ENCODE results near the gene CHEK1.
A peak's percentile ranks its signal among the peaks of the same experiment; 100 is the strongest.

CHEK1 gene

DNA sequence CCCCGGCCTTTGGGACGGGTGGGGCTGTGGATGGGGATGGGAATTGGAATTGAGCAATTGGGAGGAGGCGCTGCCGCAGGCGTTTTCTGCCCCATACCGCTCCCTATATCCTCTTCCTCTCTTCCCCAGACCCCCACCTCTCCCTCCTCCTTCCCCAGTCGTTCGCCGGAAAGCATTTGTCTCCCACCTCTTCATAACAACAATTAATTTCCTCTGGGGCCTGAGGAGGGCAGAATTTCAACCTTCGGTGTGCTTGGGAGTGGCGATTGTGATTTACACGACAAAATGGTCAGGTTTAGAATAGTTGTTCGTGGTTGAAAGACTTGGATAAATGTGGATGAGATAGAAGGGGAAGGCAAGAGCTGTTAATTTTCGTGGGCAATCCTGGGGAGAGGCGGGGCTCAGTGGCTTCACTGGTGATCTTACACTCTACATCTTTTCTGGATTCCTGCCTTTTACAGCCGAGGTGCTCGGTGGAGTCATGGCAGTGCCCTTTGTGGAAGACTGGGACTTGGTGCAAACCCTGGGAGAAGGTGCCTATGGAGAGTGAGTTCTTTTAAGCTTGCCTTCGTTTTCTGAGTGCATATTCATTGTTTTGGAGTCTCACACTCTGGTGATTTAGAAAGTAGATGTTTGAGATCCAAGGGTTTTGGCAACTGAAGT, 1.5 kb downstream of the CHEK1 start:
- peak; percentile 4 for DNase-seq

DNA sequence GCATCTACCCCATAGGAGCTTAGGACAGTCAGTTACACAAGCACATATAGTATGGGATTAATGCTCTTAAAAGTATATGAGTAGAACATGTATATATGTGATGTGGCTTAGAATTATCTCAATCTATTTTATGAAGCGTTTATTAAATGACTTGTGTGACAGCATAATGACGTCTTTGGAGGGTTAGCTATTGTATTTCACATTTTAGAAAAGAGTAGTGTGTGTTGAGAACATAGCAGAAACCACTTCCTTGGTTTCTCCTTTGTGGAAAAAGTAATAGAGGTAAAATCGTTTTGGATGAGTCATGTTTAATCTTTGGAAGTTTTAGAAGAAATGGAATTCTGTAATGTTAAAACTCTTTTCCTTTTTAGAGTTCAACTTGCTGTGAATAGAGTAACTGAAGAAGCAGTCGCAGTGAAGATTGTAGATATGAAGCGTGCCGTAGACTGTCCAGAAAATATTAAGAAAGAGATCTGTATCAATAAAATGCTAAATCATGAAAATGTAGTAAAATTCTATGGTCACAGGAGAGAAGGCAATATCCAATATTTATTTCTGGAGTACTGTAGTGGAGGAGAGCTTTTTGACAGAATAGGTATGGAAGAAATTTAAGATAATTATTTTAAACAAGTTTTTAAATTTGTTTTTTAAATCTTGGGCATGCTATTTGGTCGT, 2.4 kb downstream of the CHEK1 start:
- no peak for DNase-seq

DNA sequence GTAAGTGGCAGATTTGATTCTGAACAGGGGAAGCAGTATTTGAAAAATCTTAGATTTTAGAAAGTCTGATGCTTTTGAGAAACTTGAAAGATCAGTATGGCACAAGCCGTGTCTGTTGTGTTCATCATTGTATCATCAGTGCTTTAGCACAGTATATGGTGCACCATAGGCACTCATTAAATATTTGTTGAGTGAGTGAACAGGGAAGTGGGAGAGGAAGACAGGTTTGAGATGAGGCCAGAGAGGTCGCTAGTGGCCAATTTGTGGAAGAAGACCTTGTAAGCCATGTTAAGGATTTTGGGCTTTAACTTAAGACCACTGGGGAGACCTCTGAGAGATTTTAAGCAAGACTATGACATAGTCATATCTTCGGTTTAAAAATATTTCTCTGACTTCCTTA, 12.9 kb downstream of the CHEK1 start:
- no peak for DNase-seq

DNA sequence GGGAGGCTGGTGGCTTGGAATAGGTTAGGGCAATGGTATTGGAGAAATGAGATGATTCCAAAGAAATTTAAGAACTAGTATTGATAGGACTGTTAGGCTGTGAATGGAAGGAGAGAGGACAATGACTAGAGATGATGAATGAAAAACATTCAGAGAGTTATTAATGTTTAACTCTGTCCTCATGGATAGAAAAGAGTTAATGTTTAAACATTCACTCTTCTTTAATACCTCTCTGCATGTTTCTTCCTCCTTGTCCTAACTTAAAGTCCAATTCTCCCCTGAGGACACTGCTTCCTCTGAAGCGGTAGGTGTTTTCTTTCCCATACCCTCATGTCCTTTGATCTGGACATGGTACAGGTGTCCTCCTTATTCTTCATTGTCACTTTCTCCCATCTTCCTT, 13.4 kb downstream of the CHEK1 start:
- DNase-seq = no peak

DNA sequence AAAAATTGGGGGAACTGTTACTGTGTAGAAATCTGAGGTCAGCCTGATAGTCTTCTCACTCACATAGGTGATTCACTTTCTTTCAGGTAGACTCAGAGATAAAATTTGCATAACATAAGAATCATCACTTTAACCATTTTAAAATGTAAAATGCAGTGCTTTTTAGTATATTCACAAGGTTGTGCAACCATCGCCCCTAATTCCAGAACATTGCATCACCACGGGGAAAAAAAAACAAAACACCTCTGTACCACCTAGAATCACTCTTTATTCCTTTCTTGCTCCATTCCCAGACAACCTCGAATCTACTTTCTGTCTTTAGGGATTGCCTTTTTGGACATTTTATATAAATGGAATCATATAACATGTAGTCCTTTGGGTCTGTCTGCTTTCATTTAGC, 20.9 kb downstream of the CHEK1 start:
- no peak for DNase-seq

DNA sequence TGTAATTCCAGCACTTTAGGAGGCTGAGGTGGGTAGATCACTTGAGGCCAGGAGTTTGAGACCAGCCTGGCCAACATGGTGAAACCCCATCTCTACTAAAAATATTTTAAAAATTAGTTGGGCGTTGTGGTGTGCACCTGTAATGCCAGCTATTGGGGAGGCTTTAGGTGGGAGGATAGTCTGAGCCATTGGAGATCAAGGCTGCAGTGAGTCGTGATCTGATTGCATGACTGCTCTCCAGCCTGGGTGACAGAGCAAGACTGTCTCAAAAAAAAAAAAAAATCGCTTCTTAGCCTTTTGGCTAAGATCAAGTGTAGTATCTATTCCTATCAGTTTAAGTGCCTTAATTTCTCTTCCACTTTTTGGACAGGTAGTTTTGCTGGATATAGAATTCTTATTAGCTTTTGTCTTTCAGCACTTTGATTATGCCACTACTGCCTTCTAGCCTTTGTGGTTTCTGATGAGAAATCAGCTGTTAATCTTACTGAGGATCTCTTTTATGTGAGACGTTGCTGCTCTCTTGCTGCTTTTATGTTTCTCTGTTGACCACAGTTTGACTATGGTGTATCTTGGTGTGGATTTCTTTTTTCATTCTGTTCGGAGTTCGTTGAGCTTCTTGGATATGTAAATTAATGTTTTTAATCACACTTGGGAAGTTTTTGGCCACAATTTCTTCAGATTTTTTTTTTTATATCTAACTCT, 24.7 kb downstream of the CHEK1 start:
- DNase-seq = no peak

DNA sequence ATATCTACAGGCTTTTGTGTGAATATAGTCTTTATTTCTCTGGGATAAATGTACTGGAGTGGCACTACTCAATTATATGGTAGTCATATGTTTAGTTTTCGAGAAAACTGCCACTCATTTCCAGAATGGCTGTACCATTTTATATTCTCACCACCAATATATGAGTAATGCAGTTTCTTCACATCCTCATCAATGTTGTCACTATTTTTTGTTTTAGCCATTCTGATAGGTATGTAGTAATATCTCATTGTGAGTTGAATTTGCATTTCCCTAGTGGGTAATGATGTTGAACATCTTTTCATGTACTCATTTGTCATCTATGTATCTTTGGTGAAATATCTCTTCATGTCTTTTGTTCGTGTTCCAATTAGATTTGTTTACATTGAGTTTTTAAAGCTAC, 37.7 kb downstream of the CHEK1 start:
- no peak for DNase-seq

DNA sequence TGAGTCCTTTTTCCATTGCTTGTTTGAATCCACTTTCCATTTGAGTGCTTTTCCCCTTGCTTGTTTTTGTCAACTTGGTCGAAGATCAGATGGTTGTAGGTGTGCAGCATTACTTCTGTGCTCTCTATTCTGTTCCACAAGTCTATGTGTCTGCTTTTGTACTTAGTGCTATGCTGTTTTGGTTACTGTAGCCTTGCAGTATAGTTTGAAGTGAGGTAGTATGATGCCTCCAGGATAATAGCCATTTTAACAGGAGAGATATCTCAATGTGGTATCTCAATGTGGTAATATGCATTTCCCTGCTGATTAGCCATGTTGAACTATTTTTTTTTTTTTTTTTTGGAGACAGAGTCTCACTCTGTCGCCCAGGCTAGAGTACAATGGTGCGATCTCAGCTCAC, 38.9 kb downstream of the CHEK1 start:
- no peak for DNase-seq

DNA sequence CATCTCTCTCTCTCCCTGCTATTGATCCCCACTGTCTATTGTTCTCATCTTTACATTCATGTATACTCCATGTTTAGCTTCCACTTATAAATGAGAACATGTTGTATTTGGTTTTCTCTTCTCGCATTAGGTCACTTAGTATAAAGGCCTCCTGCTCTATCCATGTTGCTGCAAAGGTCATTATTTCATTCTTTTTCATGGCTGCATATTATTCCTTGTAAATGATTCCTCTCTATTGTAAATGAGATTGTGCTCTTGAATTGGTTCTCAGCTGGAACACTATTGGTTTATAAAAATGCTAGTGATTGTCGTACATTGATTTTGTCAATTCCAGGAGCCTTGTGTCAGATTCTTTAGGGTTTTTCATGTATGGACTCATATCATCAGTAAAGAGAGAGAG, 42.2 kb downstream of the CHEK1 start:
- DNase-seq = no peak

DNA sequence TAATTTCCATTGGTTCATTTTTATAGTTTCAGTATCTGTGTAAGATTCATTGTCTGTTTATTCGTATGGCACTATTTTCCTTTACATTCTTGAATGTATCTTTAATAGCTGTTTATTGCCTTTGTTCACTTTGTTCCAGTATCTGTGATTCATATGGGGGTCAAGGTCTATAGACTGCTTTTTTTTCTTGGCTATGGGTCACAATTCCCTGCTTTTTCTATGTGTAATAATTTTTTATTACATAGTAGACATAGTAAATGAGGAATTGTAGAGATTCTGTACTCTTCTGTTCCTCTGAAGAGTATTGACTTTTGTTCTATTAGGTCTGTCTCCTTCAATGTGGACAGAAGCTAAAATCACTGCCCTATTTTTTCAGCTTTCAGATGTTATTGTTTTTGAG, 45.2 kb downstream of the CHEK1 start:
- no peak for DNase-seq

DNA sequence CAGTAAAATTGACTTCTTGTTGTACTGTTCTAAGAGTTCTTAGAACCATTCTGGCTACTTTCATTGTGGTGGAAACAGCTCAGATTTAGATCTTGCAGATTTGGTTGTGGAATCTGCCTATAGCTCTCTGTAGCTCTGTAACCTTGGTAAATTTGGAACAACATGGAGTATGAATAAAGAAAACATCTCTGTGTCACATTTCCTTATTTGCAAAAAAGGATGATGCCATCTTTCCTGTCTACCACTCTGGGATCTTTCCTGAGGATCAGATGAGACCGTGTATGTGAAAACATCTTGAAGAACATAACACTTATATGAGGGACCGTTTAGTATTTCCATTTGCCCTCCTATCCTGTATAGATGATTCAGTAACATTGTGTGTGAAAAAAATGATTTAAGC, 46.6 kb downstream of the CHEK1 start:
- DNase-seq = no peak

DNA sequence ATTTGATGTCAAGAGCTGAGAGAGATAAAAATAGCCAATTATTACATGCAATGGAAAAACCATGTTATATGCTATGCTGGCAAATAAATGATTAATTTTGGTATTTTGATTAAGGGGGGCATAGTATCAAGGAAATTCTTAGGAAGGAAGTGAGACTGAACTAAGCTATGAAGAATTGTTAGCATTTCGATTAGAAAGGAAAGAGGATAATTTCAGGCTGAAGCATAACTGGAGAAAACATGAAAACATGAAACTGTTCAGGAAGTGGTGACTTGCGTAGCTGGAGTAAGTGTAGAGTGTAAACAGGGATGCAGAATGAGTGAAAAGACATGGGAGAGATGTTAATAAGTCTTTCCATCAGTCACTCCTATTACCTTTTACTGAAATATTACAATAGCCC, 49.2 kb downstream of the CHEK1 start:
- DNase-seq = no peak

DNA sequence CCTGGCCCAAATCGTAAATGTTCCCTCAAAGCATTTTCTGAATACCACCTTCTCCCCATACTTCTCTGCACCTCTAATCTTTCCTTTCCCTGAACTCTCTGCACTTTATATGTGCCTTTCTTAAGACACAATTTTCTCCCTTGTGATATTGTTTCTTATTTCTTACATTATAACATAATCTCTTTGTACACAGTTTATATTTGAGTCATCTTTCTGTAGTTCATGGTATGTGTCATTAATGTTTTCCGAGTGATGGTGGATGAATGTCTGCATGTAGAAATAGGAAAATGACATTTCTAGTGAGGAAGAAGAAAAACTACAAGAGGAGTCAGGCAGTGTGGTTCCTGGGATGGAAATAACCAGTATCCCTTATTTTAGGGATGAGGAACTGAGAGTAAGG, 50.2 kb downstream of the CHEK1 start:
- DNase-seq = no peak

DNA sequence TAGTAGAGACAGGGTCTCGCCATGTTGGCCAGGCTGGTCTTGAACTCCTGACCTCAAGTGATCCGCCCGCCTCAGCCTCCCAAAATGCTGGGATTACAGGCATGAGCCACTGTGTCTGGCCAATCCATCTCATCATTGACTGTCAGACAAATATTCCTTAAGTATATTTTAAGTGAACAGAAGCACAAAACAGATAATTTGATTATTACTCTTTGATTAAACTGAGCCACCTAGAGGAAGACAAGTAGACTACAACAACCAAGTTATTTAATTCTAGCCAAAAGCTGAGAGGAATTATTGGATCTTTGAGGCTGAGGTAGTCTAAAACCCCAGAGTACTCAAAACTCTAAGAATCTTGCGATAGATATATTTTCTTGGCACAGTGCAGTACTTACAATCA, 54.4 kb downstream of the CHEK1 start:
- no peak for DNase-seq

DNA sequence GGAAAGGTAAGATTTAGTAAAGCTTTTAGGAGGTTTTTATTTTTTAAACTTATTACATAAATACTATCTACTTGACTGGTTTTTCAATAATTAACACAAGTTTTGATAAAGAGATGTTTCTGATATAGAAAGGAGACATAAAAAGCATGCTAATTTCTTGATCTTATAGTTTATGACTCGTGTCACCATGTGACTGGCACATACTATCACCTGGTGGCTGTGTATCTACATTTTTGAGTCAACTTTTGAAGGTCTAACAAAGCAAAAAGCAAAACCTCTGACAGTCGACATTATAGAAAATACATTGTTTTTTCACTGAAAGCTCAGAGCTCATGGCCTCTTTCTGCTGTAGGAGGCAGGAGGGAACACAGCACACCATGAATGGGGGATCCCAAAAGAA, 54.9 kb downstream of the CHEK1 start:
- DNase-seq = no peak

DNA sequence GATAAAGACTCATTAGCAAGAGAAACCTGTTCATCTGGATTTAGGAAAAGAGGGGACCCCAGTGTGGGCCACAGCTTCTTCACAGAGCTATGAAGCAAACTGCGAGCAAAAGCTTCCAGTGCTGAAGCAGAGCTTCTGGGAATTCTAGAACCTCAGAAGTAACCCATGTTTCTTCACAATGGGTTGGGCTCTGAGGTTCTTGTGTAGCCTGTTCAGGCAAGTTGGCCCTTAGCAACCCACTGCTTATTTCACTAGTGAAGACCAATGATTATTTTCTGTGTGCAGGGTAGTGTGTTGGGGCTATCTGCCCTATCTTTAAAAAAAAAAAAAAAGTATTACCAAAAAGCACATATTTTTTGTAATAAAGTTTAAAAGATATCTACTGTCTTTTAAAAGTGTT, 55.8 kb downstream of the CHEK1 start, which contains the start of gene ACRV1:
Gene ACRV1, minus strand, starts transcription at position 101 of the 400 bp plus-strand sequence. Its CDS starts 67 bp downstream, at position 34.
- DNase-seq = no peak

DNA sequence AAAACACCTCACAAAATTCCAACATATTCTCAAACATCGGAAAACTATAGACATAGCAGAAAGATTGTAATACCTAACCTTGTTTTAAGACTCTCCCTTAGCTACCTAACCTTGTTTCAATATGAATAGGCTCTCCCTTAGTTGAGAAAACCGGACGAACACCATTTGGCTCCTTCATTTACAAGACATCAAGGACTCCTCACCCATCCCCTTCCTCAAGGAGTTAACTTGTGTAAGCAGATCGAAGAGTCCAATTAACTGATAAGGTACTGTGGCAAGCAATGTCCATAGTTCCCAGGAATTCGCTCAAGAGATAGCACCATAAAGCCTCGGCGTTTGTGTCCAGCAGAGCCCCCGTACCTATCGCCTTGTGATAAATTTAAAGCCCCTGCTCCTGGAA, 60.3 kb downstream of the CHEK1 start:
- DNase-seq = no peak

DNA sequence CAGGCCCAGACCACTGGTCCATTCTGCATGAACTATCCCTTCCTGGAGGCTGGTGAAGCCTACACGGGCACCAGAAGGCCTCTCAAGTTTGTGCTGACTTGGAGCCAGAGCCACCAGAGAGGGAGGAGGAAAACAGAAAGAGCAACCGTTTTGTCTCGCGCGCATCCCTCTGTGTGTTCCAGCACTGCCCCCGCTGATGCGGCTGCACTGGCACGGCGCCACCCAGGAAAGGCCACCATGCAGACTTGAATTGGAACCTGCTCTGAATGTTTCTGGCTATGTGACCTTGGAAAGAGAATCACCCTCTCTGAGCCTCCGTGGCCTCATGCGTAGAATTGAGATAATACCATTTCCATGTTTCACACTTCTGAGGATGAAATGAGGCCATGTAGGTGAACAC, 63.1 kb downstream of the CHEK1 start:
- no peak for DNase-seq

DNA sequence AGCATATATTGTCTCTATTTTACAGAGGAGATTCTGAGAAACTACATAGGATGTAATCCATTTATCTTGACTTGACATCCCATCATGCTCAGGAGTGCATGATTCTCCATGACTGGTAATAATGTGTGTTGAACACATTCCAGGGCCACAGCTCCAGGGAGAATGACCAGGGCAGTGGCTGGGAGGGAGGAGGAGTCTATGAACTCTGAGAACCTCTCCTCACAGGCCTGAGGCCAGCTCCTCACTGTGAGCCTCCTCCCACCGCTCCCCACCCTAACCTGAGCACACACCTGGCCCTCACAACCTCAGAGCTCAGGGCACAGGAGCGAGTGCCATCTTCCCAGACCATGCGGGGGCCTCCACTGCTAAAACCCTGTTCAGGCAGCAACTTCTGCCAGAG, 63.7 kb downstream of the CHEK1 start:
- no peak for DNase-seq

DNA sequence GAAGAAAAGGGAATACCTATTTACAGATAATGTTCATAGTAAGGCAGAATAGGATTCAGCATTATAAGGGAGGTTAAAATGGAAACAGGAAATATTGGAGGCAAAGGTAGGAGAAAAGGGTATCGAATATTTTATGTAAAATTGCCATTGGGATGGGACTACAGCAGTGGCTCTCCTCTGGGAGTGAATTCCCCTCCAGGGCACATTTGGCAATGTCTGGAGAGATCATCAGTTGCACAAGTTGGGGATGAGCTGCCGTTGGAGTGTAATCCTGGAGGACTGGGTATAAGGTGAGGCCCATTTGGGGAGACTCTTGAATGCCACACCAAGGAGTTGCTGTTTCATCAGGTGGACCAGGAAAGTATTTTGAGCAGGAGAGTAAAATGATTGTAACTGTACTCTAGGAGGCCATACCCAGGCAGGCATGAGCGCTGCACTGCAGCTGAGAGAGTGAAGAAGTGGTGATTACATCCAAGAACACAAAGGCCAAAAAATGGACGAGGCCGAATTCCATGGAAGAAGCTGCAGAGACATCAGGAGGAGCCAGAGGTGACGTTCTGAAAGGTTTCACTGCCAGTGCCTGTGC, 64.4 kb downstream of the CHEK1 start:
- DNase-seq = no peak

DNA sequence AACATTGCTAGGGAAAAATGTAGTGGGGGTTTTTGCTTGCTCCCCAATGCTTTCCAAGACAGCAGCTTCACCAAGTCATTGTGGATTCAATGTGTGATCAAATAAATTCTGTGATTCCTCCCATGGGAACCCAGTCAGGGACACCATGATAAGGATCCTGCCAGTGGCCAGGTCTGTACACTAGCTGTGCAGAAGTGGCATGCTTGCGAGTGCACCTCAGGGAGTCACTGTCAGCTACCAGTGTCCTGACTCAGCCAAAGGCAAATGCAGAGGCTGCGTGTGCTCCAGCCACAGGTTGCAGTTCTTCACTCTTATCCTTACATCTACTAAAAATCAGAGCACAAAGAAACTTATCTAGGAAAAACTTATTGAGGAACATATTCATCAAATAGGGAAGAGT, 65.0 kb downstream of the CHEK1 start:
- no peak for DNase-seq

DNA sequence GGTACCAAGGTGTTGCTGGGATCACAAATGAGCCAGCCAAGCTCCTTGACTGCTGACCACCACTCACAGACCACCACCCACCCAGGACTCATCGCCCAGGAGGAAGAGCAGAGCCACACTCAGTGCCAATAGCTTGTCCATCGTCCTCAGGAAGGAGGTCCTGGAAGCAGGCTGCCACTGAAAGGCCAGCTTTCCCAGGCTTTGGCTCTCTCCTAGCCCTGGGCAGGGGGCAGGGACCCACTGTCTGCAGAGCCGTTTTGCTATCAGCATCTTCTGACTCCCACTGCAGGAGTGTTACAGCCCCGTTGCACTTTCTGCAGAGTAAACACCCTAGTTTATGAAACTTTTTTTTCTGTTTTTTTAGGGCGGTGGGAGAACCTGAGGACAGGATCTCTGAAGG, 67.9 kb downstream of the CHEK1 start:
- no peak for DNase-seq

DNA sequence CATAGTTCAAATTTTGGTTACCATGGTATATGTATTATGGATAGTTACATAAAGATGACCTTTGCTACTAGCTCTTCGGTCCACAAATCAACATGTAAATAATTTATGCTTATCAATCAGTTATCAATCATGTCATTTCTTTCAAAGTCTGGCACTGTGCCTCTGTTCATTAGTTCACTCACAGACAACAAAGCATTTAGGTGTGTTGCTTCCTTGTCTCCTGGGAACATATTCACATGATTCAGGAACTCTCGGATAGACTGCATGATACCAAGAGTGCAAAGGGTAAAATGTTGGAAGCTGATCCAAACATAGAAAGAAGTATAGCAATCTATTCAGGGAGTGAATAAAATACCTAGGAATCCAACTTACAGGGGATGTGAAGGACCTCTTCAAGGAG, 70.0 kb downstream of the CHEK1 start:
- no peak for DNase-seq

DNA sequence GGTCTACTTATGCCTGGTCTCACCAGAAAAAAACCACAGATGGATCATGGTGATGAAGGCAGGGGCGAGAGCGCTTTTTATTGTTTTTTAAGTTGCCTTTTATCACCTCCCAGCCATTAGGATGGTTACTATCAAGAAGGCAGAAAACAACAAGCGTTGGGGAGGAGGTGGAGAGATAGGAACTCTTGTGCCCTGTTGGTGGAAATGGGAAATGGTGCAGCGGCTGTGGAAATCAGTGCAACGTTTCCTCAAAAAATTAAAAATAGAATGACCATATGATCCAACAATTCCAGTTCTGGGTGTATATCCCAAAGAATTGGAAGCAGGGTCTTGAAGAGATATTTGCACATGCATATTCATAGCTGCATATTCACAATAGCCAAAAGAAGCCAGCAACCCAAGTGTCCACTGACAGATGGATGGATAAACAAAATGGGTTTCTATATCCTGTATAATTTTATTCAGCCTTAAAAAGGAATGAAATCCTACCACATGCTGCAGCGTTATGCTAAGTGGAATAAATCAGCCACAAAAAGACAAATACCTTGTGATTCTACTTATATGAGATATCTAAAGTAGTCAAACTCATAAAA, 76.2 kb downstream of the CHEK1 start:
- DNase-seq = no peak

All from CD4-positive, alpha-beta T cell treated with Interferon gamma for 1 hour (primary cell).